IMR-90 (cell line): ENCODE results near the gene SNX1.

Source experiments
- BHLHE40 ChIP-seq: fragments of 150-350 bp; IDR thresholded peaks from 2 replicates; pipeline ENCODE4 v1.6.1; 2016; ENCODE audit warnings: mild to moderate bottlenecking, low read depth, low read length
- CEBPB ChIP-seq: IDR thresholded peaks from 2 replicates; pipeline ENCODE4 v1.6.1; 2012; ENCODE audit warnings: low read depth, low read length, improper control_type of control experiment
- FOS ChIP-seq: fragments of 150-350 bp; IDR thresholded peaks from 2 replicates; pipeline ENCODE4 v1.6.1; 2016; ENCODE audit warnings: low read depth, low read length
- MAZ ChIP-seq: IDR thresholded peaks from 2 replicates; pipeline ENCODE4 v1.6.1; 2012; ENCODE audit warnings: low read depth, mild to moderate bottlenecking, low read length, improper control_type of control experiment, moderate library complexity, borderline replicate concordance
- MXI1 ChIP-seq: IDR thresholded peaks from 2 replicates; pipeline ENCODE4 v1.6.1; 2012; ENCODE audit warnings: low read depth, mild to moderate bottlenecking, low read length, moderate library complexity, borderline replicate concordance
- NFE2L2 ChIP-seq: fragments of 150-350 bp; IDR thresholded peaks from 2 replicates; pipeline ENCODE4 v1.6.1; 2016; ENCODE audit warnings: low read depth, mild to moderate bottlenecking, low read length
- POLR2A ChIP-seq: IDR thresholded peaks from 2 replicates; pipeline ENCODE4 v1.6.1; 2012; ENCODE audit warnings: mild to moderate bottlenecking, low read depth, low read length
- RAD21 ChIP-seq: IDR thresholded peaks from 2 replicates; pipeline ENCODE4 v1.6.1; 2012; ENCODE audit warnings: low read length, improper control_type of control experiment
- RCOR1 ChIP-seq: IDR thresholded peaks from 2 replicates; pipeline ENCODE4 v1.6.1; 2012; ENCODE audit warnings: mild to moderate bottlenecking, low read length, improper control_type of control experiment; ENCODE audit not compliant: insufficient replicate concordance
- RFX5 ChIP-seq: IDR thresholded peaks from 2 replicates; pipeline ENCODE4 v1.8.0; 2012; ENCODE audit warnings: low read depth, mild to moderate bottlenecking, low read length, moderate library complexity
- SMC3 ChIP-seq: fragments of 150-350 bp; IDR thresholded peaks from 2 replicates; pipeline ENCODE4 v1.6.1; 2016; ENCODE audit warnings: low read depth, mild to moderate bottlenecking, antibody characterized with exemption, low read length, moderate library complexity
- TF ChIP-seq, protein P1 (sequence below): conservative IDR thresholded peaks from 2 replicates; pipeline ENCODE4 v1.5.1; 2012; ENCODE audit warnings: mild to moderate bottlenecking, low read depth, low read length, improper control_type of control experiment
- TF ChIP-seq, protein P2 (sequence below): fragments of 150-350 bp; IDR thresholded peaks from 2 replicates; pipeline ENCODE4 v1.6.1; 2017; ENCODE audit warnings: mild to moderate bottlenecking, antibody characterized with exemption, low read length, low read depth

DNA sequence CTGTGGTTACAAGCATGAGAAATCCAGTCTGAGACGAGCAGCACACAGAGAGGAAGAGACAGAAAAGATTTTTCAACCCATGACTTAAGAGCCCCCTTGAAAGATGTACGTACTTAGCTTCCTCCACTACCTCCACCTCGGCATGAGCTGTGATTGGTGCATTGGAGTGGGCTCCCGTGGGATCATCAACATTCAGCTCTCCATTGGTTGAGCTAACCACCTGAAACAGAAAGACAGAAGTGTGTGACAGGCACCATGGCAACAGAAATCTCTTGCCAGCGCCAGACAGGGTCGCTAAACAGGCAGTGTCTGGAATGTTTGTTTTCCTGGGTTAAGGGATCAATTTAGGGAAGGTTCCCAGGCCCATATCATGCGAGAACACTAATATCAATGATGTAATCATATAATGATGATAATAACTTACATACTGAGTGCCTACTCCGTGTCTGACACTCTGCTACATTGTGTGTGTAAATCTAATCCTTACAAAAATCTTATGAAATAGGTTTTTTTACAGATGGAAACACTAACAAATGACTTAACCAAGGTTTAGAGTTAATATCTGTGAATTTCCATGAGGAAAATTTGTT, 84.5 kb downstream of the SNX1 start:
- TF ChIP-seq CEBPB (no peak), RCOR1 (no peak), BHLHE40 (no peak), RFX5 (no peak), MAZ (no peak), SMC3 (no peak), RAD21 (no peak), FOS (no peak), POLR2A (no peak), MXI1 (no peak), NFE2L2 (no peak)
- TF ChIP-seq, protein P1, sequence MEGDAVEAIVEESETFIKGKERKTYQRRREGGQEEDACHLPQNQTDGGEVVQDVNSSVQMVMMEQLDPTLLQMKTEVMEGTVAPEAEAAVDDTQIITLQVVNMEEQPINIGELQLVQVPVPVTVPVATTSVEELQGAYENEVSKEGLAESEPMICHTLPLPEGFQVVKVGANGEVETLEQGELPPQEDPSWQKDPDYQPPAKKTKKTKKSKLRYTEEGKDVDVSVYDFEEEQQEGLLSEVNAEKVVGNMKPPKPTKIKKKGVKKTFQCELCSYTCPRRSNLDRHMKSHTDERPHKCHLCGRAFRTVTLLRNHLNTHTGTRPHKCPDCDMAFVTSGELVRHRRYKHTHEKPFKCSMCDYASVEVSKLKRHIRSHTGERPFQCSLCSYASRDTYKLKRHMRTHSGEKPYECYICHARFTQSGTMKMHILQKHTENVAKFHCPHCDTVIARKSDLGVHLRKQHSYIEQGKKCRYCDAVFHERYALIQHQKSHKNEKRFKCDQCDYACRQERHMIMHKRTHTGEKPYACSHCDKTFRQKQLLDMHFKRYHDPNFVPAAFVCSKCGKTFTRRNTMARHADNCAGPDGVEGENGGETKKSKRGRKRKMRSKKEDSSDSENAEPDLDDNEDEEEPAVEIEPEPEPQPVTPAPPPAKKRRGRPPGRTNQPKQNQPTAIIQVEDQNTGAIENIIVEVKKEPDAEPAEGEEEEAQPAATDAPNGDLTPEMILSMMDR = no peak
- TF ChIP-seq, protein P2, sequence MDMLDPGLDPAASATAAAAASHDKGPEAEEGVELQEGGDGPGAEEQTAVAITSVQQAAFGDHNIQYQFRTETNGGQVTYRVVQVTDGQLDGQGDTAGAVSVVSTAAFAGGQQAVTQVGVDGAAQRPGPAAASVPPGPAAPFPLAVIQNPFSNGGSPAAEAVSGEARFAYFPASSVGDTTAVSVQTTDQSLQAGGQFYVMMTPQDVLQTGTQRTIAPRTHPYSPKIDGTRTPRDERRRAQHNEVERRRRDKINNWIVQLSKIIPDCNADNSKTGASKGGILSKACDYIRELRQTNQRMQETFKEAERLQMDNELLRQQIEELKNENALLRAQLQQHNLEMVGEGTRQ = no peak
